H1 (cell line): ENCODE measurements around the gene RFX3. TPM values are rescaled to one million over a fixed set of nuclear protein-coding genes. Genes with fewer than 3 reads are reported as not detected.

Source experiments
- ASH2L ChIP-seq: fragments of 200-600, 300-600 bp; sonication (generic); IDR thresholded peaks from one replicate; pipeline ENCODE4 v1.7.1; 2017; ENCODE audit warnings: low read length
- BRCA1 ChIP-seq: IDR thresholded peaks from 2 replicates; pipeline ENCODE4 v1.6.1; 2012; ENCODE audit warnings: low read depth, low read length, improper control_type of control experiment
- CHD7 ChIP-seq: fragments of 300-600 bp; sonication (generic); IDR thresholded peaks from 2 replicates; pipeline ENCODE4 v1.7.1; 2012; ENCODE audit warnings: low read length, moderate library complexity, mild to moderate bottlenecking, inconsistent platforms; ENCODE audit not compliant: insufficient replicate concordance
- CTBP2 ChIP-seq: IDR thresholded peaks from 2 replicates; pipeline ENCODE4 v1.7.0; 2011; ENCODE audit warnings: borderline replicate concordance, mild to moderate bottlenecking, moderate library complexity, mixed read lengths, low read length; ENCODE audit not compliant: insufficient read depth, insufficient read length
- GTF2F1 ChIP-seq: IDR thresholded peaks from 2 replicates; pipeline ENCODE4 v1.6.1; 2012; ENCODE audit warnings: low read depth, low read length, improper control_type of control experiment, borderline replicate concordance
- HDAC2 ChIP-seq, 2 experiments: fragments of 300-600 bp in 1 of 2; sonication (generic) in 1 of 2; IDR thresholded peaks; 2 replicates each; pipeline ENCODE4 v1.6.1; 2011 to 2012; ENCODE audit warnings: low read depth in 2 of 2, low read length in 2 of 2, mild to moderate bottlenecking in 2 of 2, moderate library complexity in 2 of 2, borderline replicate concordance in 1 of 2, inconsistent platforms in 1 of 2
- JUN ChIP-seq: IDR thresholded peaks from 2 replicates; pipeline ENCODE4 v1.6.1; 2011; ENCODE audit warnings: low read depth, mild to moderate bottlenecking, improper control_type of control experiment, low read length
- POU5F1 ChIP-seq: IDR thresholded peaks from 2 replicates; pipeline ENCODE4 v1.6.1; 2011; ENCODE audit warnings: low read depth, mild to moderate bottlenecking, low read length, moderate library complexity
- RXRA ChIP-seq: IDR thresholded peaks from 2 replicates; pipeline ENCODE4 v1.6.1; 2011; ENCODE audit warnings: low read depth, mild to moderate bottlenecking, low read length, moderate library complexity; ENCODE audit not compliant: insufficient read depth
- SP2 ChIP-seq: IDR thresholded peaks from 2 replicates; pipeline ENCODE4 v1.6.1; 2012; ENCODE audit warnings: mild to moderate bottlenecking, low read length, inconsistent platforms
- TCF12 ChIP-seq: IDR thresholded peaks from 2 replicates; pipeline ENCODE4 v1.6.1; 2011; ENCODE audit warnings: low read depth, mild to moderate bottlenecking, low read length
- polyA plus RNA-seq, 7 experiments: library from polyadenylated mRNA; depleted of rRNA in 3 of 7; stranded (reverse) in 5 of 7; unstranded in 2 of 7; fragments of >200 nt in 5 of 7; fragments of 200-250 nt in 2 of 7; gene quantifications; 1 replicate in 5 of 7; 2 replicates in 1 of 7; 4 replicates in 1 of 7; pipeline versions ENCODE4 v1.2.1 to v1.2.3, GENCODE V29; 2011 to 2013; ENCODE audit warnings: missing spikeins in 2 of 7, mixed read lengths in 2 of 7
- total RNA-seq: library from RNA; stranded (reverse); fragmentation: NEBNext Ultra II Directional; extraction: Animal tissue kit (Norgen Biotek cat#: 25700); gene quantifications from 2 replicates; pipeline ENCODE4 v1.2.1, GENCODE V29; 2021

The RFX3 gene
- total and polyA plus RNA-seq, 2 of the 8 experiments (the other 6 are each of a cell fraction or from before 2014, with no cell fraction given) = 4.9 to 22.6 TPM

GRCh38 chr9:3189113-3189861, 336.5 kb downstream of the RFX3 start (continued):
- TF ChIP-seq CHD7 (no peak), POU5F1 (no peak), TCF12 (no peak), BRCA1 (no peak), GTF2F1 (no peak), CTBP2 (no peak), HDAC2 (IDR thresholded peaks at IDR 0.05; ENCODE audit: borderline replicate concordance in 1 of 2, low read depth in 2 of 2, low read length in 2 of 2) (no peak), JUN (no peak), RXRA (no peak), SP2 (no peak), ASH2L (no peak)
